22Rv1 (cell line): ENCODE results near the gene PWWP2B.
A peak's percentile ranks its signal among the peaks of the same experiment; 100 is the strongest.

Source experiments
- H3K27ac ChIP-seq: fragments of 450-650 bp; 2 replicates; pipeline ENCODE4 v1.5.1; 2017
- CTCF ChIP-seq: fragments of 450-650 bp; IDR thresholded peaks from 2 replicates; pipeline ENCODE4 v1.5.1; 2017; ENCODE audit warnings: mild to moderate bottlenecking
- ZFX ChIP-seq: fragments of 450-650 bp; IDR thresholded peaks from 2 replicates; pipeline ENCODE4 v1.6.1; 2017; ENCODE audit warnings: antibody characterized with exemption, borderline replicate concordance

Gene PWWP2B

GRCh38 chr10:132387764-132388210, 9.2 kb upstream of the PWWP2B start:
- no peak overlapping the region for H3K27ac ChIP-seq
- no peak for TF ChIP-seq ZFX
- peak; percentile 65 for TF ChIP-seq CTCF

GRCh38 chr10:132388891-132389432, 8.0 kb upstream of the PWWP2B start:
- TF ChIP-seq CTCF (no peak), ZFX (no peak)
- H3K27ac ChIP-seq: no peak overlapping the region

GRCh38 chr10:132389433-132390169, 7.4 kb upstream of the PWWP2B start:
- no peak overlapping the region for H3K27ac ChIP-seq
- no peak for TF ChIP-seq ZFX
- no peak for TF ChIP-seq CTCF

- TF ChIP-seq CTCF (no peak), ZFX (no peak)
- no peak overlapping the region for H3K27ac ChIP-seq
Observed at GRCh38 chr10:132390170-132390920, 6.7 kb upstream of the PWWP2B start.

- no peak overlapping the region for H3K27ac ChIP-seq
- no peak for TF ChIP-seq ZFX
- TF ChIP-seq CTCF: no peak
Observed at GRCh38 chr10:132390921-132391675, 5.9 kb upstream of the PWWP2B start.

GRCh38 chr10:132391676-132392020, 5.4 kb upstream of the PWWP2B start:
- H3K27ac ChIP-seq: no peak overlapping the region
- no peak for TF ChIP-seq ZFX
- no peak for TF ChIP-seq CTCF
